ENCODE results near the gene BSDC1.

DNA sequence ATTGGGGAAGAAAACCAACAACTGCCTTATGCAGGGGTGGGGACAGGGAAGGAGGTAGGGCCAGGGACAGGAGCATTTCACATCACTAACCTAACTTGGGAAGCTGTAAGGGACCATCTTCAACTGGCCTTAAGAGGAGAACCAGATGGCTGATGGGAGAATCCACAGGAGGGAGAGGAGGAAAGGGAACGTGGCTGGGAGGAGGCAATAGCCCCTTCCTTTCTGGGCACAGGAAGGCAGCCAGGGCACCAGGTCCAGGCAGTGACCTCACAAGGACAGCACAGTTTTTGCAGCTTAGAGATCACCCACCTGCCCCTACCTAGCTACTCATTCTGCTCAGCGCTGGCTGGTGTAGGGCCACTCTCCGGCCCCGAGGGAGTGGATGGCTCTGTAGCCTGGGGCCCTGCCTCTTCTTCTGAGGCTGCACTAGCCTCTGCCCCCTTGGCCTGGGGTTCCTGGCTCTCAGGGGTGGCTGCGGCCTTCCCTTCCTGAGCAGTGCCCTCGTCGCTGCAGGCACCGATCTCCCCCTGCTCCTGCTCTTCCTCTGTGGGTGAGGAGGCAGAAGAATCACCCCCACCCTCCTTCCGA lies 59.9 kb downstream of the BSDC1 start:
- TF ChIP-seq, protein P1, sequence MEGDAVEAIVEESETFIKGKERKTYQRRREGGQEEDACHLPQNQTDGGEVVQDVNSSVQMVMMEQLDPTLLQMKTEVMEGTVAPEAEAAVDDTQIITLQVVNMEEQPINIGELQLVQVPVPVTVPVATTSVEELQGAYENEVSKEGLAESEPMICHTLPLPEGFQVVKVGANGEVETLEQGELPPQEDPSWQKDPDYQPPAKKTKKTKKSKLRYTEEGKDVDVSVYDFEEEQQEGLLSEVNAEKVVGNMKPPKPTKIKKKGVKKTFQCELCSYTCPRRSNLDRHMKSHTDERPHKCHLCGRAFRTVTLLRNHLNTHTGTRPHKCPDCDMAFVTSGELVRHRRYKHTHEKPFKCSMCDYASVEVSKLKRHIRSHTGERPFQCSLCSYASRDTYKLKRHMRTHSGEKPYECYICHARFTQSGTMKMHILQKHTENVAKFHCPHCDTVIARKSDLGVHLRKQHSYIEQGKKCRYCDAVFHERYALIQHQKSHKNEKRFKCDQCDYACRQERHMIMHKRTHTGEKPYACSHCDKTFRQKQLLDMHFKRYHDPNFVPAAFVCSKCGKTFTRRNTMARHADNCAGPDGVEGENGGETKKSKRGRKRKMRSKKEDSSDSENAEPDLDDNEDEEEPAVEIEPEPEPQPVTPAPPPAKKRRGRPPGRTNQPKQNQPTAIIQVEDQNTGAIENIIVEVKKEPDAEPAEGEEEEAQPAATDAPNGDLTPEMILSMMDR (IDR thresholded peaks at IDR 0.05; ENCODE audit: insufficient read depth, low read depth, low read length) = no peak
- no peak for TF ChIP-seq EZH2 (IDR thresholded peaks at IDR 0.05; ENCODE audit: insufficient read depth, low read length)
